ENCODE measurements around the gene ZNF487. TPM values are rescaled to one million over a fixed set of nuclear protein-coding genes. Genes with fewer than 3 reads are reported as not detected.
"Not testable (repeated sequence)": the region's sequence is repeated elsewhere in the genome, so short reads cannot be mapped to it uniquely, and the experiment has no call there.

The ZNF487 gene
- total and polyA plus RNA-seq, 2 donors (not counting 1 experiment from before 2014, with no cell fraction given) = 9.8 to 14.8 TPM

DNA sequence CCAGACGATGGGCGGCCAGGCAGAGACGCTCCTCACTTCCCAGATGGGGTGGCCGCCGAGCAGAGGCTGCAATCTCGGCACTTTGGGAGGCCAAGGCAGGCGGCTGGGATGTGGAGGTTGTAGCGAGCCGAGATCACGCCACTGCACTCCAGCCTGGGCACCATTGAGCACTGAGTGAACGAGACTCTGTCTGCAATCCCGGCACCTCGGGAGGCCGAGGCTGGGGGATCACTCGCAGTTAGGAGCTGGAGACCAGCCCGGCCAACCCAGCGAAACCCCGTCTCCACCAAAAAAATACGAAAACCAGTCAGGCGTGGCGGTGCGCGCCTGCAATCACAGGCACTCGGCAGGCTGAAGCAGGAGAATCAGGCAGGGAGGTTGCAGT, 28.8 kb downstream of the ZNF487 start:
- 97% methylated on average over 17 of the region's 24 CpGs for WGBS (ENCODE audit: insufficient coverage)
- H3K27me3 ChIP-seq (replicated peaks in 1 of 4; ENCODE audit: control extremely low read depth in 1 of 4, control insufficient read depth in 3 of 4, insufficient read depth in 4 of 4, low read length in 3 of 4); ATAC-seq (ENCODE audit: low read depth); H3K4me3 ChIP-seq (ENCODE audit: control extremely low read depth in 1 of 5, extremely low read depth in 1 of 5, insufficient read depth in 1 of 5, low read depth in 2 of 5, low read length in 4 of 5); H3K9me3 ChIP-seq (ENCODE audit: control extremely low read depth in 1 of 3, control insufficient read depth in 2 of 3, insufficient read depth in 1 of 3, low read length in 2 of 3); H3K27me3 Mint-ChIP-seq; H3K9ac ChIP-seq (ENCODE audit: low read length); H3K4me1 ChIP-seq (ENCODE audit: control insufficient read depth in 2 of 2, insufficient read depth in 2 of 2, low read length in 2 of 2); H3K4me3 Mint-ChIP-seq; H3K4me1 Mint-ChIP-seq; H3K4me2 ChIP-seq (replicated peaks; ENCODE audit: low read depth, low read length, poor library complexity, severe bottlenecking); H3K9me3 Mint-ChIP-seq (ENCODE audit: insufficient read depth); H4K20me1 ChIP-seq (ENCODE audit: control insufficient read depth, insufficient read depth, low read length, poor library complexity, severe bottlenecking); H3K27ac ChIP-seq (ENCODE audit: low read length in 2 of 2); H3K27ac Mint-ChIP-seq; intact Hi-C loops (cut with micrococcal nuclease); CTCF ChIA-PET; DNase-seq; POLR2A ChIA-PET; H3K36me3 ChIP-seq (replicated peaks in 1 of 2; ENCODE audit: control extremely low read depth in 1 of 2, control insufficient read depth in 1 of 2, extremely low read depth in 1 of 2, insufficient read depth in 2 of 2, low read length in 1 of 2); H3K79me2 ChIP-seq (ENCODE audit: control insufficient read depth, insufficient read depth, low read length); H2AFZ ChIP-seq (ENCODE audit: insufficient read depth, low read depth, low read length, poor library complexity, severe bottlenecking): not testable (repeated sequence)

DNA sequence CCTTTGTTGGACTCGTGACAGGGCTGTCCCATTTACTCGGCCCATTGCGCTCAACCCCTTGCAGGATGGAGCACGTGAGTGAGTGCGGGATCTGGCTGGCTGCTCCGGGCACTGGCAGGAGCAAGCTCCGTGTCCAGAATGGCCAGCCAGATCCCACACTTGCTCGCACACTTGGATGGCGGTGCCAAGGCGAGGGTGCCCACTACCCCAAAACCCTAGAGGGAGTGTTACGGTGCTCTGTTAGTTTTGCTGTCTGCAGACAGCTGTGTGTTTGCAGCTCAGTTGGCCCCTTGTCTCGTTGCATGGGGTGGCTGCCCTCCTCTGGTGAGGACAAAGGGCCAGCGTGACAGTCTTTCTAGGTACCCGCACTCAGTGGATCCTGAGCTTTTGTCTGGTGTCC, 34.2 kb downstream of the ZNF487 start:
- Histone ChIP-seq H3K27ac (ENCODE audit: low read length in 2 of 2) (no peak overlapping the region), H3K4me2 (replicated peaks; ENCODE audit: low read depth, low read length, poor library complexity, severe bottlenecking) (no peak overlapping the region), H3K9ac (ENCODE audit: low read length) (no peak overlapping the region), H3K36me3 (replicated peaks in 1 of 2; ENCODE audit: control extremely low read depth in 1 of 2, control insufficient read depth in 1 of 2, extremely low read depth in 1 of 2, insufficient read depth in 2 of 2, low read length in 1 of 2) (no peaks in the 10 kb centered on the region), H4K20me1 (ENCODE audit: control insufficient read depth, insufficient read depth, low read length, poor library complexity, severe bottlenecking) (no peaks in the 10 kb centered on the region), H2AFZ (ENCODE audit: insufficient read depth, low read depth, low read length, poor library complexity, severe bottlenecking) (no peak overlapping the region), H3K4me1 (ENCODE audit: control insufficient read depth in 2 of 2, insufficient read depth in 2 of 2, low read length in 2 of 2) (no peaks in the 10 kb centered on the region), H3K79me2 (ENCODE audit: control insufficient read depth, insufficient read depth, low read length) (no peaks in the 10 kb centered on the region), H3K9me3 (ENCODE audit: control extremely low read depth in 1 of 3, control insufficient read depth in 2 of 3, insufficient read depth in 1 of 3, low read length in 2 of 3) (peaks cover 0 to 6% (median 0%) of the 10 kb centered on the region in 3 donors), H3K4me3 (ENCODE audit: control extremely low read depth in 1 of 5, extremely low read depth in 1 of 5, insufficient read depth in 1 of 5, low read depth in 2 of 5, low read length in 4 of 5) (no peak overlapping the region), H3K27me3 (replicated peaks in 1 of 4; ENCODE audit: control extremely low read depth in 1 of 4, control insufficient read depth in 3 of 4, insufficient read depth in 4 of 4, low read length in 3 of 4) (no peaks in the 10 kb centered on the region)
- Mint-ChIP-seq H3K9me3 (ENCODE audit: insufficient read depth) (no peaks in the 10 kb centered on the region), H3K27ac (no peak overlapping the region), H3K4me3 (no peak overlapping the region), H3K27me3 (no peaks in the 10 kb centered on the region), H3K4me1 (no peaks in the 10 kb centered on the region)
- intact Hi-C loops (cut with micrococcal nuclease) = no loop called here
- TF ChIP-seq EZH2 (IDR thresholded peaks at IDR 0.05; ENCODE audit: borderline replicate concordance, insufficient read depth, low read depth, low read length, poor library complexity, severe bottlenecking) = no peak
- TF ChIP-seq, protein P1, sequence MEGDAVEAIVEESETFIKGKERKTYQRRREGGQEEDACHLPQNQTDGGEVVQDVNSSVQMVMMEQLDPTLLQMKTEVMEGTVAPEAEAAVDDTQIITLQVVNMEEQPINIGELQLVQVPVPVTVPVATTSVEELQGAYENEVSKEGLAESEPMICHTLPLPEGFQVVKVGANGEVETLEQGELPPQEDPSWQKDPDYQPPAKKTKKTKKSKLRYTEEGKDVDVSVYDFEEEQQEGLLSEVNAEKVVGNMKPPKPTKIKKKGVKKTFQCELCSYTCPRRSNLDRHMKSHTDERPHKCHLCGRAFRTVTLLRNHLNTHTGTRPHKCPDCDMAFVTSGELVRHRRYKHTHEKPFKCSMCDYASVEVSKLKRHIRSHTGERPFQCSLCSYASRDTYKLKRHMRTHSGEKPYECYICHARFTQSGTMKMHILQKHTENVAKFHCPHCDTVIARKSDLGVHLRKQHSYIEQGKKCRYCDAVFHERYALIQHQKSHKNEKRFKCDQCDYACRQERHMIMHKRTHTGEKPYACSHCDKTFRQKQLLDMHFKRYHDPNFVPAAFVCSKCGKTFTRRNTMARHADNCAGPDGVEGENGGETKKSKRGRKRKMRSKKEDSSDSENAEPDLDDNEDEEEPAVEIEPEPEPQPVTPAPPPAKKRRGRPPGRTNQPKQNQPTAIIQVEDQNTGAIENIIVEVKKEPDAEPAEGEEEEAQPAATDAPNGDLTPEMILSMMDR (IDR thresholded peaks at IDR 0.05) = no peak
- WGBS (ENCODE audit: insufficient coverage) = 96% methylated on average over 14 of the region's 14 CpGs
- DNase-seq (no peak), ATAC-seq (ENCODE audit: low read depth) (no peak)
- ChIA-PET CTCF (no interaction called here), POLR2A (no interaction called here)

Data from B cell (primary cell).